ENCODE results near the gene SGCD.

DNA sequence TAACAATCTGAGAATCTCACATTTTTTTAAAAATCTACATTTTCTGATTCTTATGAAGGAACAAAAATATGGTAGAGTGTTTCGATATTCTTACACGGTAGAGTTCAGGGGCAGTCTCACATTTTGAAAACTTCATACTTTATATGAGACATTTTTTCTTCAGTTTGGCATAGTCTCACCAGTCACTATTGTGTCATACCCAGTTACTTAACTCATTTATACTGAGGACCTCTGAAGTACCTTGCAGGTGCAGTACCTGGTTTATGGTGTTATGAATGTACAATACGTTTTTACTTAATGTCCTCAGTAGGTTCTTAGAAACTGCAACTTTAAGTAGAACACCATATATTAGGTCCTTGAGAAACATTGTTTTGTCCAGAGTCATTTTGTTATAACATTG is 196.6 kb downstream of the SGCD start:
- TF ChIP-seq, protein P1, sequence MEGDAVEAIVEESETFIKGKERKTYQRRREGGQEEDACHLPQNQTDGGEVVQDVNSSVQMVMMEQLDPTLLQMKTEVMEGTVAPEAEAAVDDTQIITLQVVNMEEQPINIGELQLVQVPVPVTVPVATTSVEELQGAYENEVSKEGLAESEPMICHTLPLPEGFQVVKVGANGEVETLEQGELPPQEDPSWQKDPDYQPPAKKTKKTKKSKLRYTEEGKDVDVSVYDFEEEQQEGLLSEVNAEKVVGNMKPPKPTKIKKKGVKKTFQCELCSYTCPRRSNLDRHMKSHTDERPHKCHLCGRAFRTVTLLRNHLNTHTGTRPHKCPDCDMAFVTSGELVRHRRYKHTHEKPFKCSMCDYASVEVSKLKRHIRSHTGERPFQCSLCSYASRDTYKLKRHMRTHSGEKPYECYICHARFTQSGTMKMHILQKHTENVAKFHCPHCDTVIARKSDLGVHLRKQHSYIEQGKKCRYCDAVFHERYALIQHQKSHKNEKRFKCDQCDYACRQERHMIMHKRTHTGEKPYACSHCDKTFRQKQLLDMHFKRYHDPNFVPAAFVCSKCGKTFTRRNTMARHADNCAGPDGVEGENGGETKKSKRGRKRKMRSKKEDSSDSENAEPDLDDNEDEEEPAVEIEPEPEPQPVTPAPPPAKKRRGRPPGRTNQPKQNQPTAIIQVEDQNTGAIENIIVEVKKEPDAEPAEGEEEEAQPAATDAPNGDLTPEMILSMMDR (IDR thresholded peaks at IDR 0.05 in 2 of 3, conservative IDR thresholded peaks at IDR 0.05 in 1 of 3; ENCODE audit: borderline replicate concordance in 1 of 3, insufficient read depth in 1 of 3, low read depth in 2 of 3, low read length in 2 of 3) = no peak
- no peak for TF ChIP-seq CEBPB (IDR thresholded peaks at IDR 0.05; ENCODE audit: low read depth)
- no peak for TF ChIP-seq POLR2A (IDR thresholded peaks at IDR 0.05; ENCODE audit: borderline replicate concordance, extremely low read depth, insufficient read depth, insufficient read length)
- TF ChIP-seq, protein P2, sequence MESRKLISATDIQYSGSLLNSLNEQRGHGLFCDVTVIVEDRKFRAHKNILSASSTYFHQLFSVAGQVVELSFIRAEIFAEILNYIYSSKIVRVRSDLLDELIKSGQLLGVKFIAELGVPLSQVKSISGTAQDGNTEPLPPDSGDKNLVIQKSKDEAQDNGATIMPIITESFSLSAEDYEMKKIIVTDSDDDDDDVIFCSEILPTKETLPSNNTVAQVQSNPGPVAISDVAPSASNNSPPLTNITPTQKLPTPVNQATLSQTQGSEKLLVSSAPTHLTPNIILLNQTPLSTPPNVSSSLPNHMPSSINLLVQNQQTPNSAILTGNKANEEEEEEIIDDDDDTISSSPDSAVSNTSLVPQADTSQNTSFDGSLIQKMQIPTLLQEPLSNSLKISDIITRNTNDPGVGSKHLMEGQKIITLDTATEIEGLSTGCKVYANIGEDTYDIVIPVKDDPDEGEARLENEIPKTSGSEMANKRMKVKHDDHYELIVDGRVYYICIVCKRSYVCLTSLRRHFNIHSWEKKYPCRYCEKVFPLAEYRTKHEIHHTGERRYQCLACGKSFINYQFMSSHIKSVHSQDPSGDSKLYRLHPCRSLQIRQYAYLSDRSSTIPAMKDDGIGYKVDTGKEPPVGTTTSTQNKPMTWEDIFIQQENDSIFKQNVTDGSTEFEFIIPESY (IDR thresholded peaks at IDR 0.05; ENCODE audit: extremely low read depth, insufficient replicate concordance, low read length) = no peak
- TF ChIP-seq, protein P3, sequence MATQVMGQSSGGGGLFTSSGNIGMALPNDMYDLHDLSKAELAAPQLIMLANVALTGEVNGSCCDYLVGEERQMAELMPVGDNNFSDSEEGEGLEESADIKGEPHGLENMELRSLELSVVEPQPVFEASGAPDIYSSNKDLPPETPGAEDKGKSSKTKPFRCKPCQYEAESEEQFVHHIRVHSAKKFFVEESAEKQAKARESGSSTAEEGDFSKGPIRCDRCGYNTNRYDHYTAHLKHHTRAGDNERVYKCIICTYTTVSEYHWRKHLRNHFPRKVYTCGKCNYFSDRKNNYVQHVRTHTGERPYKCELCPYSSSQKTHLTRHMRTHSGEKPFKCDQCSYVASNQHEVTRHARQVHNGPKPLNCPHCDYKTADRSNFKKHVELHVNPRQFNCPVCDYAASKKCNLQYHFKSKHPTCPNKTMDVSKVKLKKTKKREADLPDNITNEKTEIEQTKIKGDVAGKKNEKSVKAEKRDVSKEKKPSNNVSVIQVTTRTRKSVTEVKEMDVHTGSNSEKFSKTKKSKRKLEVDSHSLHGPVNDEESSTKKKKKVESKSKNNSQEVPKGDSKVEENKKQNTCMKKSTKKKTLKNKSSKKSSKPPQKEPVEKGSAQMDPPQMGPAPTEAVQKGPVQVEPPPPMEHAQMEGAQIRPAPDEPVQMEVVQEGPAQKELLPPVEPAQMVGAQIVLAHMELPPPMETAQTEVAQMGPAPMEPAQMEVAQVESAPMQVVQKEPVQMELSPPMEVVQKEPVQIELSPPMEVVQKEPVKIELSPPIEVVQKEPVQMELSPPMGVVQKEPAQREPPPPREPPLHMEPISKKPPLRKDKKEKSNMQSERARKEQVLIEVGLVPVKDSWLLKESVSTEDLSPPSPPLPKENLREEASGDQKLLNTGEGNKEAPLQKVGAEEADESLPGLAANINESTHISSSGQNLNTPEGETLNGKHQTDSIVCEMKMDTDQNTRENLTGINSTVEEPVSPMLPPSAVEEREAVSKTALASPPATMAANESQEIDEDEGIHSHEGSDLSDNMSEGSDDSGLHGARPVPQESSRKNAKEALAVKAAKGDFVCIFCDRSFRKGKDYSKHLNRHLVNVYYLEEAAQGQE (IDR thresholded peaks at IDR 0.05; ENCODE audit: low read depth) = no peak
- no peak for TF ChIP-seq POLR2AphosphoS5 (IDR thresholded peaks at IDR 0.05; ENCODE audit: low read depth, low read length)
- TF ChIP-seq EZH2 (IDR thresholded peaks at IDR 0.05) = no peak
- no peak for TF ChIP-seq ELF1 (IDR thresholded peaks at IDR 0.05; ENCODE audit: borderline replicate concordance, low read depth)
- no peak for TF ChIP-seq EZH2phosphoT487 (IDR thresholded peaks at IDR 0.05; ENCODE audit: borderline replicate concordance)
- no peak for TF ChIP-seq SP1 (IDR thresholded peaks at IDR 0.05; ENCODE audit: low read depth)
- no peak for TF ChIP-seq YY1 (IDR thresholded peaks at IDR 0.05; ENCODE audit: extremely low read depth, insufficient replicate concordance, low read depth, low read length)
- no peak for TF ChIP-seq RAD21 (IDR thresholded peaks at IDR 0.05; ENCODE audit: low read depth)
- no peak for TF ChIP-seq SRF (IDR thresholded peaks at IDR 0.05; ENCODE audit: low read depth)

All from HCT116 (cell line).